OCI-LY7 (cell line): ENCODE results near the gene C2CD3. TPM values are rescaled to one million over a fixed set of nuclear protein-coding genes. Genes with fewer than 3 reads are reported as not detected.

Experiments used
- BruUV-seq: library from RNA; stranded (reverse); fragments of 400-500 nt; replicated peaks from 2 replicates; lab custom pipeline; 2021; lab: Mats Ljungman, UMichigan
- CTCF ChIA-PET: fragments of 300-600 bp; sonication (Branson Sonifier 250); formaldehyde crosslinking; loops from one replicate; lab custom pipeline; 2022; ENCODE audit warnings: antibody characterized with exemption; ENCODE audit not compliant: unreplicated experiment; lab: Charles Lee
- POLR2A ChIA-PET: fragments of 300-600 bp; sonication (Branson Sonifier 250); formaldehyde crosslinking; loops from one replicate; lab custom pipeline; 2022; ENCODE audit warnings: antibody characterized with exemption; lab: Charles Lee
- DNase-seq: peaks from one replicate; pipeline ENCODE4 v3.0.0-alpha.2; 2015; ENCODE audit warnings: low spot score
- H2AFZ ChIP-seq: fragments of 200-600 bp; sonication (generic), shearing (Covaris generic); 2 replicates; pipeline ENCODE4 v1.6.1; 2014; ENCODE audit warnings: mild to moderate bottlenecking, antibody characterized with exemption, low read length, moderate library complexity
- H3K27ac ChIP-seq: fragments of 200-600 bp; sonication (generic); 2 replicates; pipeline ENCODE4 v1.5.1; 2014; ENCODE audit warnings: mixed run types, low read depth, mild to moderate bottlenecking, moderate library complexity, low read length, inconsistent platforms; ENCODE audit not compliant: poor library complexity, severe bottlenecking
- H3K36me3 ChIP-seq: fragments of 200-600 bp; sonication (generic); 2 replicates; pipeline ENCODE4 v1.6.1; 2014; ENCODE audit warnings: mild to moderate bottlenecking, antibody characterized with exemption, low read length, moderate library complexity, mixed read lengths; ENCODE audit not compliant: insufficient read depth
- H3K4me1 ChIP-seq: fragments of 200-600 bp; sonication (generic); 2 replicates; pipeline ENCODE4 v1.5.1; 2014; ENCODE audit warnings: mild to moderate bottlenecking, low read length; ENCODE audit not compliant: insufficient read depth, poor library complexity, severe bottlenecking
- H3K4me2 ChIP-seq: fragments of 200-600 bp; sonication (generic); 2 replicates; pipeline ENCODE4 v1.6.1; 2014; ENCODE audit warnings: mild to moderate bottlenecking, low read length
- H3K4me3 ChIP-seq: fragments of 200-600 bp; sonication (generic); 2 replicates; pipeline ENCODE4 v1.5.1; 2014; ENCODE audit warnings: mild to moderate bottlenecking, low read depth, low read length; ENCODE audit not compliant: poor library complexity, severe bottlenecking
- H3K79me2 ChIP-seq: fragments of 200-600 bp; sonication (generic); 2 replicates; pipeline ENCODE4 v1.6.1; 2016; ENCODE audit warnings: low read depth, mild to moderate bottlenecking, low read length, moderate library complexity, mixed read lengths; ENCODE audit not compliant: insufficient read depth
- H3K9me2 ChIP-seq: fragments of 200-600 bp; sonication (generic); 2 replicates; pipeline ENCODE4 v1.6.1; 2016; ENCODE audit warnings: mild to moderate bottlenecking, low read length, mixed read lengths; ENCODE audit not compliant: insufficient read depth
- H3K9me3 ChIP-seq: fragments of 200-600 bp; sonication (generic); 2 replicates; pipeline ENCODE4 v1.6.1; 2014; ENCODE audit warnings: mild to moderate bottlenecking, mixed run types, low read length, mixed read lengths
- H4K20me1 ChIP-seq: fragments of 200-600 bp; sonication (generic); 2 replicates; pipeline ENCODE4 v1.6.1; 2014; ENCODE audit warnings: mild to moderate bottlenecking, antibody characterized with exemption, low read length, moderate library complexity, mixed read lengths; ENCODE audit not compliant: insufficient read depth
- CTCF ChIP-seq: fragments of 200-600 bp; sonication (generic); conservative IDR thresholded peaks from 2 replicates; pipeline ENCODE4 v1.5.1; 2014; ENCODE audit warnings: mild to moderate bottlenecking, antibody characterized with exemption, low read length, moderate library complexity, mixed read lengths
- EZH2phosphoT487 ChIP-seq: fragments of 200-600 bp; sonication (generic); IDR thresholded peaks from 2 replicates; pipeline ENCODE4 v1.6.1; 2018; ENCODE audit warnings: low read depth, borderline replicate concordance, mild to moderate bottlenecking, mixed run types, antibody characterized with exemption, low read length, moderate library complexity, mixed read lengths
- intact Hi-C: fragments of 100-400 bp; cut with micrococcal nuclease; formaldehyde crosslinking; loops from one replicate; pipeline ENCODE4 v1.10.0; 2022; ENCODE audit not compliant: unreplicated experiment
- total RNA-seq, 2 experiments: library from RNA; depleted of rRNA in 1 of 2; stranded (reverse); fragments of >200 nt in 1 of 2; shearing (Covaris generic) in 1 of 2; gene quantifications; 2 replicates each; pipeline ENCODE4 v1.2.3, GENCODE V29; 2014 to 2022

C2CD3 gene
- total RNA-seq, 2 experiments from 2014 or later: 29.2 to 32.1 TPM

DNA sequence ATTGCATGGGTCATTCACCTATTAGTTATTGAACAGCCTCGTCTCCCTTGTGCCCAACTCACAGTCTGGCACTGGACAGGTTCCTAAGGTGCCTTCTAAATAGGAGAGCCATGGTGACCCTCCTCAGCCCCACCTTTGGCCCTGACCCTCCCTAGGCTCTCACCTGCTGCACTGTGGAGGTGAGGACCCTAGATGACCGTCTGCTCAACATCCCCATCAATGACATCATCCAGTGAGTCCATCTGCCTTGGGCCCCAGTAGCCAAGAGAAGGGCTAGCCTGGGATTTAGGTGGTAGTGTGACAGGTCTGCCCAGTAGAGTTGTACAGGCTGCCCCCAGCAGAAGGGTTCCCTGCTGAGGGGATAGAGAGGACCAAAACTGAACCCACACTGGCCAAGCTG, 201.7 kb downstream of the C2CD3 start:
- DNase-seq: no peak
- CTCF ChIA-PET: no interaction called here
- H3K9me2 ChIP-seq: no peaks in the 10 kb centered on the region
- H3K36me3 ChIP-seq: peaks cover 15% of the 10 kb centered on the region
- no peak overlapping the region for H3K4me2 ChIP-seq
- H4K20me1 ChIP-seq: no peaks in the 10 kb centered on the region
- BruUV-seq: no TSS peak
- no peaks in the 10 kb centered on the region for H3K79me2 ChIP-seq
- no peak overlapping the region for H3K27ac ChIP-seq
- intact Hi-C loops: no loop called here
- peaks cover 45% of the 10 kb centered on the region for H3K4me1 ChIP-seq
- no peak overlapping the region for H2AFZ ChIP-seq
- H3K4me3 ChIP-seq: no peak overlapping the region
- no peak for TF ChIP-seq CTCF
- no peak for TF ChIP-seq EZH2phosphoT487
- no peaks in the 10 kb centered on the region for H3K9me3 ChIP-seq
- POLR2A ChIA-PET: interaction anchor here (1.0 to 3.3 kb wide), 2 partner anchors 9 to 11 kb away, joined by 4 to 18 read pairs; no protein-coding TSS in a partner anchor

GRCh38 chr11:73968356-73968966, 202.3 kb downstream of the C2CD3 start:
- DNase-seq: no peak
- H3K9me3 ChIP-seq: no peaks in the 10 kb centered on the region
- no peak overlapping the region for H3K4me2 ChIP-seq
- H3K27ac ChIP-seq: no peak overlapping the region
- H3K4me3 ChIP-seq: no peak overlapping the region
- H4K20me1 ChIP-seq: no peaks in the 10 kb centered on the region
- peaks cover 8% of the 10 kb centered on the region for H3K36me3 ChIP-seq
- CTCF ChIA-PET: no interaction called here
- no TSS peak for BruUV-seq
- intact Hi-C loops: no loop called here
- H3K9me2 ChIP-seq: no peaks in the 10 kb centered on the region
- no peak for TF ChIP-seq EZH2phosphoT487
- TF ChIP-seq CTCF: no peak
- POLR2A ChIA-PET: no interaction called here
- H3K79me2 ChIP-seq: no peaks in the 10 kb centered on the region
- H3K4me1 ChIP-seq: peaks cover 45% of the 10 kb centered on the region
- no peak overlapping the region for H2AFZ ChIP-seq

GRCh38 chr11:73965764-73966121, 205.1 kb downstream of the C2CD3 start:
- Histone ChIP-seq H2AFZ (no peak overlapping the region), H4K20me1 (no peaks in the 10 kb centered on the region), H3K9me2 (no peaks in the 10 kb centered on the region), H3K9me3 (no peaks in the 10 kb centered on the region), H3K36me3 (no peaks in the 10 kb centered on the region), H3K79me2 (no peaks in the 10 kb centered on the region), H3K27ac (no peak overlapping the region), H3K4me1 (peaks cover 22% of the 10 kb centered on the region), H3K4me2 (no peak overlapping the region), H3K4me3 (no peak overlapping the region)
- BruUV-seq: no TSS peak
- CTCF ChIA-PET: no interaction called here
- TF ChIP-seq CTCF (no peak), EZH2phosphoT487 (no peak)
- no peak for DNase-seq
- intact Hi-C loops: loop anchor here (2.0 kb wide), 1 partner anchor 125 kb away; no protein-coding TSS in a partner anchor
- POLR2A ChIA-PET: no interaction called here
